ENCODE measurements around the gene TXNL4A. TPM values are rescaled to one million over a fixed set of nuclear protein-coding genes. Genes with fewer than 3 reads are reported as not detected.

Gene TXNL4A
- total and polyA plus RNA-seq, 12 donors = 26.5 to 148 (median 91.5) TPM

DNA sequence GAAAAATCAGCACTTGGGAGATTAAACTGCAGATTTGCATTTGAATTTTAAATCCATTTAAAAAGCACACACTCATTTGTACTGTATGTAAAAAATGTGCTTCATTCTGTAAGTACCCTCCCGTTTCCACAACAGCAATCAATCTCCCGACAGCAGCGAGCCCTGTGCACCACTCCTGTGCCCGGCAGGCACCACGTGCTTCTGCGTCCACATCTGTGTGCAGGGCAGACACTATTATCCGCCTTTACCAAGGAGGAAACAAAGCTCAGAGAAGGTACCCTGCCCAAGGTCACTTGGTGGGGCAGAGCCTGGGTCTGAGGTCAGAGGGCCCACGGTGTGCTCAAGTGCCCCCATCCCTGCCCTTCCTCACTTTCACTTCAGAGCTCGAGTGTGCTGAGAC is 16.4 kb downstream of the TXNL4A start:
- intact Hi-C loops (cut with DNase I) = no loop called here
- H3K36me3 ChIP-seq (replicated peaks in 1 of 2) = peaks cover 0 to 33% of the 10 kb centered on the region in 2 donors
- H3K9me3 ChIP-seq (replicated peaks in 1 of 3) = no peaks in the 10 kb centered on the region

GRCh38 chr18:79971211-79971952 is 17.0 kb downstream of the TXNL4A start:
- intact Hi-C loops (cut with DNase I) = no loop called here
- H3K27ac ChIP-seq = no peak overlapping the region
- TF ChIP-seq POLR2A (IDR thresholded peaks at IDR 0.05) (no peak), CTCF (IDR thresholded peaks at IDR 0.05) (no peak)
- 90 to 93% (median 91%) methylated on average over 17 of the region's 17 CpGs for WGBS, 4 donors
- no peaks in the 10 kb centered on the region for H3K27me3 ChIP-seq
- no peak for DNase-seq
- no peaks in the 10 kb centered on the region for H3K9me3 ChIP-seq (replicated peaks in 1 of 3)
- no peaks in the 10 kb centered on the region for H3K4me1 ChIP-seq (replicated peaks in 1 of 2)
- no peak overlapping the region for H3K4me3 ChIP-seq
- H3K36me3 ChIP-seq (replicated peaks in 1 of 2) = peaks cover 0 to 32% of the 10 kb centered on the region in 2 donors

More for the DNA sequence above, 16.4 kb downstream of the TXNL4A start:
- Histone ChIP-seq H3K27me3 (no peaks in the 10 kb centered on the region), H3K4me3 (no peak overlapping the region), H3K4me1 (replicated peaks in 1 of 2) (no peaks in the 10 kb centered on the region), H3K27ac (no peak overlapping the region)
- 76 to 81% (median 79%) methylated on average over 6 to 9 of the region's 9 CpGs for WGBS, 4 donors
- no peak for TF ChIP-seq CTCF (IDR thresholded peaks at IDR 0.05)
- no peak for TF ChIP-seq POLR2A (IDR thresholded peaks at IDR 0.05)
- DNase-seq = no peak

- Histone ChIP-seq H3K36me3 (replicated peaks in 1 of 2) (peaks cover 0 to 24% of the 10 kb centered on the region in 2 donors), H3K9me3 (replicated peaks in 1 of 3) (no peaks in the 10 kb centered on the region), H3K27ac (no peak overlapping the region), H3K4me1 (replicated peaks in 1 of 2) (peaks cover under 1 to 2% of the 10 kb centered on the region in 2 donors), H3K4me3 (no peak overlapping the region), H3K27me3 (no peaks in the 10 kb centered on the region)
- no peak for DNase-seq
- WGBS, 4 donors = 90 to 92% (median 92%) methylated on average over 11 to 12 of the region's 12 CpGs
- intact Hi-C loops (cut with DNase I) = no loop called here
- TF ChIP-seq POLR2A (IDR thresholded peaks at IDR 0.05) (no peak), CTCF (IDR thresholded peaks at IDR 0.05) (no peak)
Observed at GRCh38 chr18:79970419-79971133, 17.8 kb downstream of the TXNL4A start.

DNA sequence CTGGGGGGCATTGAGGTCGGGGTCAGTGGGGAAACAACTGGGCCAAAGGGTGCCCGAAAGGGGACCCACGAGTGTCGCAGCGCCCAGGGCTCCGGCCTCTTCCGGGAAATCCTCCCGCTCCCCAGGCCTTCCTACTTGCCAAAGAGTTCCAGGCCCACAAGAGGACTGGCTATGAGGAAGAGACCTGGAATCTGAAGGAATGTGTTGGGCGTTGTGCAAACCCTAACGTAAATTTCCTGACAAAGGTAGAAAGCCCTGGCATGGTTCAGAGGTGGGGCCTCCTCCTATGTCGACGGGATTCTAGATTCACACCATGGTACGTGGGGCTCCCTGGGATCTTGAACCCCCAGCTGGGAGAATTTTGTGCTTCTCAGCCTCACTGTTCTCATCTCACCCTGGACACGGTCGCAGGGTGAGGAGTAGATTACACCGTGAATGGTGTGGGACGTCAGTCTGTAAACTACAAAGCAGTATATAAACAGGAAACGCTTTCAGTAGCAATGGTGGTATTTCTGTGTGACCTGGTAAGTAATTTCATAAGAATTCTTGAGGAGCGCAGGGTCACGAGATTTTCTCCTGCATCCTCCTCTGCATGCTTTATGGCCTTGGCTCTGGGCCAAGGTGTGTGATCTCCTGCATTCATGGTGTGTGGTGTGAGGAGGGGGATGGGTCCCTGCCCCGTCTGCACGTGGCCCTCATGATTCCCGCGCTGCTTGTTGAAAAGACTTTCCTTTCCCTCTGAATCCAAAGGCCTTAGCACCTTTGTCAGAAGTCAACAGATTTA is 23.1 kb downstream of the TXNL4A start:
- 11 to 21% (median 14%) methylated on average over 14 to 24 of the region's 24 CpGs for WGBS, 4 donors

More for the DNA sequence above, 23.1 kb downstream of the TXNL4A start:
- H3K4me3 ChIP-seq = peak overlapping the region in 2 of 4 donors; percentile 55 to 63
- peaks cover 5 to 13% of the 10 kb centered on the region in 2 donors for H3K4me1 ChIP-seq (replicated peaks in 1 of 2)
- H3K27ac ChIP-seq = peak overlapping the region; percentile 26 to 91 (median 86)
- DNase-seq = peak; percentile 62 to 82 (median 78)
- intact Hi-C loops (cut with DNase I) = no loop called here
- H3K27me3 ChIP-seq = no peaks in the 10 kb centered on the region
- H3K36me3 ChIP-seq (replicated peaks in 1 of 2) = no peaks in the 10 kb centered on the region
- TF ChIP-seq CTCF (IDR thresholded peaks at IDR 0.05) = no peak
- peak in 1 of 2 donors; percentile 28 for TF ChIP-seq POLR2A (IDR thresholded peaks at IDR 0.05)
- H3K9me3 ChIP-seq (replicated peaks in 1 of 3) = no peaks in the 10 kb centered on the region
